ENCODE results near the gene TBC1D5.

Gene TBC1D5

DNA sequence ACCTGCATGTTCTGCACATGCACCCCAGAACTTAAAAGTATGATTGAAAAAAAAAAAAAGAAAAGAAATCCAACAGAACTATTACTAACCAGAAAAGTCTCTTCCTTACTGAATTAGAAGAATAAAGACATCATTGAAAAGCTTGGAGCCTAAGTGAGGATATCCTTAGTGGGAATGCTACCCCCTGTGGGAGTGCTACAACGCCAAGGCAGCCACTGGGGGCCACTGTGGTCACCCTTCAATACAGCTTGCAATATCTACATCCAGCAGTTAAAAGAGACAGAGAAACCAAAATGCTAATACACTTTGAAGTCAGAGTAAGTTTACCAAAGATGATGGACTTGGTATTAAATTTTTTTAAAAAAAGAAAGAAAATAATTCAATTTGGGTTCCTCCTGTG, 565.7 kb downstream of the TBC1D5 start:
- DNase-seq (ENCODE audit: low read depth), result no peak
- TF ChIP-seq, protein P1, sequence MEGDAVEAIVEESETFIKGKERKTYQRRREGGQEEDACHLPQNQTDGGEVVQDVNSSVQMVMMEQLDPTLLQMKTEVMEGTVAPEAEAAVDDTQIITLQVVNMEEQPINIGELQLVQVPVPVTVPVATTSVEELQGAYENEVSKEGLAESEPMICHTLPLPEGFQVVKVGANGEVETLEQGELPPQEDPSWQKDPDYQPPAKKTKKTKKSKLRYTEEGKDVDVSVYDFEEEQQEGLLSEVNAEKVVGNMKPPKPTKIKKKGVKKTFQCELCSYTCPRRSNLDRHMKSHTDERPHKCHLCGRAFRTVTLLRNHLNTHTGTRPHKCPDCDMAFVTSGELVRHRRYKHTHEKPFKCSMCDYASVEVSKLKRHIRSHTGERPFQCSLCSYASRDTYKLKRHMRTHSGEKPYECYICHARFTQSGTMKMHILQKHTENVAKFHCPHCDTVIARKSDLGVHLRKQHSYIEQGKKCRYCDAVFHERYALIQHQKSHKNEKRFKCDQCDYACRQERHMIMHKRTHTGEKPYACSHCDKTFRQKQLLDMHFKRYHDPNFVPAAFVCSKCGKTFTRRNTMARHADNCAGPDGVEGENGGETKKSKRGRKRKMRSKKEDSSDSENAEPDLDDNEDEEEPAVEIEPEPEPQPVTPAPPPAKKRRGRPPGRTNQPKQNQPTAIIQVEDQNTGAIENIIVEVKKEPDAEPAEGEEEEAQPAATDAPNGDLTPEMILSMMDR (IDR thresholded peaks at IDR 0.05; ENCODE audit: control insufficient read depth, extremely low read depth, insufficient read depth), result no peak

GRCh38 chr3:17175187-17175807, 567.1 kb downstream of the TBC1D5 start:
- TF ChIP-seq, protein P1 (IDR thresholded peaks at IDR 0.05; ENCODE audit: control insufficient read depth, extremely low read depth, insufficient read depth), result no peak
- no peak for DNase-seq (ENCODE audit: low read depth)
- H3K4me3 ChIP-seq (ENCODE audit: low read depth, low read length), result no peak overlapping the region

More for the DNA sequence above, 565.7 kb downstream of the TBC1D5 start:
- no peak overlapping the region for H3K4me3 ChIP-seq (ENCODE audit: low read depth, low read length)

DNA sequence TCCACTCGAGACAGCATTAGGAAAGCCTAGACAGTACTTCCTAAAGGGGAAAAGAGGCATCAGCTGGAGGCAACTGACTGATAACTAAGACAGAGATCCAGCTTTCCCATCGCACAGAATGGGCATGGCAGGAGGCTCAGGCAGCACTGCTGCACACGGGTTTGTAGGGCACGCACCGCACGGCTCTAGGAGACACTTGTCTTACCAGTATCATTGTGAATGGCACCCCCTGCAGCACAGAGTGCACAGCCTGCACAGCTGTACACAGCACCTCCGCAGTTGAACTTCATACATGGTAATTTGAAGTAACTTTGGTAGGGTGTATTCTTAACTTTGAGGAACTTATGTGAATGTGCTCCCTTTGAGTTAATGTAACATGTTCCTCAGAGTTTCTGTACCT, 576.1 kb downstream of the TBC1D5 start:
- no peak for DNase-seq (ENCODE audit: low read depth)
- H3K4me3 ChIP-seq (ENCODE audit: low read depth, low read length), result no peak overlapping the region
- TF ChIP-seq, protein P1 (IDR thresholded peaks at IDR 0.05; ENCODE audit: control insufficient read depth, extremely low read depth, insufficient read depth), result no peak

GRCh38 chr3:17162116-17162515, 580.3 kb downstream of the TBC1D5 start:
- no peak overlapping the region for H3K4me3 ChIP-seq (ENCODE audit: low read depth, low read length)
- no peak for DNase-seq (ENCODE audit: low read depth)
- TF ChIP-seq, protein P1 (IDR thresholded peaks at IDR 0.05; ENCODE audit: control insufficient read depth, extremely low read depth, insufficient read depth), result no peak

DNA sequence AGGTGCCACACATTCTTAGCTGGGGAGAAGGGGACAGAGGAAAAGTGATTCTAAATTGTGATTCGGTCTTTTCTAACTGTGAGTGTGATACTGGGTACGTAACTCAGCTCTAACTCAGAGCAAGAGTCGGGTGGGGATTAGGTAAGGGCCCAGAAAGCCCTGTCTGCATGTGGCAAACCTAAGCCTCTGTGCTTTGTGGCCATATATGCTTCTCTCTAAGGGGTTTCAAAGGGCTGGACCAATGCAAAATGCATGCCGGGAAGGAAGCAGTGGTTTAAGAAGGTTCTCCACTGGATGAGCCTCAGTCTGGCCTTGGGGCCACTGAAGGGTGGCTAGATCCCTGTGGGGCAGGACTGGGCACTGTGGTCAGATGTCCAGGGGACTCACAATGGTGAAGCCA, 581.8 kb downstream of the TBC1D5 start:
- H3K4me3 ChIP-seq (ENCODE audit: low read depth, low read length), result no peak overlapping the region
- TF ChIP-seq, protein P1 (IDR thresholded peaks at IDR 0.05; ENCODE audit: control insufficient read depth, extremely low read depth, insufficient read depth), result no peak
- no peak for DNase-seq (ENCODE audit: low read depth)

DNA sequence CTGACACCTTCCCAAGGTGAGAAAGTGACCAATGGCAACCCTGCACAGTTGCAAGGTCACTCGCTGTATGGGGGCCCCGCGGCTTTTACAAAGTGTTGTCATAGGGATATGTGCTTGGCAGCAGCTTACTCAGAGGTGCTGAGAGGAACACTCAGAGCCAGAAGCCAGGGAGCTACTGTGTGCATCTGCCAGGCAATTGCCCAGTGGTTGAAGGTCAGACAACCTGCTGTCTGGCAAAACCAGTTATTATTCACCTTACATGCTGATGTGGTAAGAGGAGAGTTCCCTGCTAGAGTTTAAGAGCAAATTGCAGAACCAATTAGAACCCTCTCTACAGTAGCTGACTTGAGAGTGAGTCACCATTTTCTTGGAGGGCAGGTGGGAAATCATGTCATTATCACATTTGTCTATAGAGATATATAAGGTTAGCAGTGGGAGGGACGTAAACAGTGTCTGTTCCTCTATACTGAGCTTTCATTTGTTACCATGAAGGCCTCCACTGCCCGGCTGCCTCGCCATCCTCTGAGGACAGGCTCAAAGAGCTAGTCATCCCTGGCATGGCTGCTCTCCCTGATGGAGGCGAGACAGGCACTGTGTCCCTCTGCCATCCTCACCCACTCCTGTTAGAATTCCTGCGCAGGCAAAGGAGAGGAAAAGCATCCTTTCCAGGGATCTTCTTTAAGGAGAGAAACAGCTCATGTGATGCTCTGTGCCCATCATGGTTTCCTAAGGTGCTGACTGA, 583.3 kb downstream of the TBC1D5 start:
- DNase-seq (ENCODE audit: low read depth), result no peak
- TF ChIP-seq, protein P1 (IDR thresholded peaks at IDR 0.05; ENCODE audit: control insufficient read depth, extremely low read depth, insufficient read depth), result no peak
- no peak overlapping the region for H3K4me3 ChIP-seq (ENCODE audit: low read depth, low read length)
